VCaP (cell line): ENCODE measurements around the gene MPZL3.
"Not testable (repeated sequence)": the region's sequence is repeated elsewhere in the genome, so short reads cannot be mapped to it uniquely, and the experiment has no call there.

Experiments
- H3K27ac ChIP-seq: fragments of 450-650 bp; 2 replicates; pipeline ENCODE4 v1.5.1; 2017
- TF ChIP-seq, protein P1 (sequence below): fragments of 450-650 bp; conservative IDR thresholded peaks from 2 replicates; pipeline ENCODE4 v1.5.1; 2017; ENCODE audit warnings: mild to moderate bottlenecking, moderate library complexity

Gene MPZL3

GRCh38 chr11:118201966-118202365 is 50.2 kb downstream of the MPZL3 start:
- TF ChIP-seq, protein P1, sequence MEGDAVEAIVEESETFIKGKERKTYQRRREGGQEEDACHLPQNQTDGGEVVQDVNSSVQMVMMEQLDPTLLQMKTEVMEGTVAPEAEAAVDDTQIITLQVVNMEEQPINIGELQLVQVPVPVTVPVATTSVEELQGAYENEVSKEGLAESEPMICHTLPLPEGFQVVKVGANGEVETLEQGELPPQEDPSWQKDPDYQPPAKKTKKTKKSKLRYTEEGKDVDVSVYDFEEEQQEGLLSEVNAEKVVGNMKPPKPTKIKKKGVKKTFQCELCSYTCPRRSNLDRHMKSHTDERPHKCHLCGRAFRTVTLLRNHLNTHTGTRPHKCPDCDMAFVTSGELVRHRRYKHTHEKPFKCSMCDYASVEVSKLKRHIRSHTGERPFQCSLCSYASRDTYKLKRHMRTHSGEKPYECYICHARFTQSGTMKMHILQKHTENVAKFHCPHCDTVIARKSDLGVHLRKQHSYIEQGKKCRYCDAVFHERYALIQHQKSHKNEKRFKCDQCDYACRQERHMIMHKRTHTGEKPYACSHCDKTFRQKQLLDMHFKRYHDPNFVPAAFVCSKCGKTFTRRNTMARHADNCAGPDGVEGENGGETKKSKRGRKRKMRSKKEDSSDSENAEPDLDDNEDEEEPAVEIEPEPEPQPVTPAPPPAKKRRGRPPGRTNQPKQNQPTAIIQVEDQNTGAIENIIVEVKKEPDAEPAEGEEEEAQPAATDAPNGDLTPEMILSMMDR = no peak
- no peak overlapping the region for H3K27ac ChIP-seq

- TF ChIP-seq, protein P1 = no peak
- no peak overlapping the region for H3K27ac ChIP-seq
Observed at GRCh38 chr11:118200901-118201680, 51.1 kb downstream of the MPZL3 start.

- TF ChIP-seq, protein P1 = no peak
- H3K27ac ChIP-seq = no peak overlapping the region
Observed at GRCh38 chr11:118200497-118200896, 51.7 kb downstream of the MPZL3 start.

GRCh38 chr11:118199135-118199534 is 53.0 kb downstream of the MPZL3 start:
- TF ChIP-seq, protein P1 = no peak

DNA sequence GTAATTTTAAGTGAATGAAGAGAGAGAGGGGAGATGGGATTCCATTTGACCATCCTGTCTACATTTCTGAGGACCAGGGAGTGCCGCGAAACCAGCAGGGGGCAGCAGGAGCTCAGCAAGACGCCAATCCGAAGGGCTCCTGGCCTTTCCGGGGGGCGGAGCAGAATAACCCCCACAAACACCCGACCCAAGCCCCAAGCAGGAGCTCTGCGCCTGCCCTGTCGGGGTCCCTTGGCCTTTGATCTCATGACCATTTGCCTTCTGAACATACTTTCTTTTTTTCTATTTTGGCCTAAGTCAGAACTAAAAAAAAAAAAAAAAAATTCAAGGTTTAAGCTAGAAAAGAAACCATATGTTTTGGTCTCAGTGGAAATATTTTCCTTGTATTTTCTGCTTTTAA is 53.8 kb downstream of the MPZL3 start:
- TF ChIP-seq, protein P1 = peak; percentile 96
- peak overlapping the region; percentile 97; the same call in 1 of the 2 replicates for H3K27ac ChIP-seq

More at GRCh38 chr11:118199135-118199534, 53.0 kb downstream of the MPZL3 start:
- no peak overlapping the region for H3K27ac ChIP-seq

DNA sequence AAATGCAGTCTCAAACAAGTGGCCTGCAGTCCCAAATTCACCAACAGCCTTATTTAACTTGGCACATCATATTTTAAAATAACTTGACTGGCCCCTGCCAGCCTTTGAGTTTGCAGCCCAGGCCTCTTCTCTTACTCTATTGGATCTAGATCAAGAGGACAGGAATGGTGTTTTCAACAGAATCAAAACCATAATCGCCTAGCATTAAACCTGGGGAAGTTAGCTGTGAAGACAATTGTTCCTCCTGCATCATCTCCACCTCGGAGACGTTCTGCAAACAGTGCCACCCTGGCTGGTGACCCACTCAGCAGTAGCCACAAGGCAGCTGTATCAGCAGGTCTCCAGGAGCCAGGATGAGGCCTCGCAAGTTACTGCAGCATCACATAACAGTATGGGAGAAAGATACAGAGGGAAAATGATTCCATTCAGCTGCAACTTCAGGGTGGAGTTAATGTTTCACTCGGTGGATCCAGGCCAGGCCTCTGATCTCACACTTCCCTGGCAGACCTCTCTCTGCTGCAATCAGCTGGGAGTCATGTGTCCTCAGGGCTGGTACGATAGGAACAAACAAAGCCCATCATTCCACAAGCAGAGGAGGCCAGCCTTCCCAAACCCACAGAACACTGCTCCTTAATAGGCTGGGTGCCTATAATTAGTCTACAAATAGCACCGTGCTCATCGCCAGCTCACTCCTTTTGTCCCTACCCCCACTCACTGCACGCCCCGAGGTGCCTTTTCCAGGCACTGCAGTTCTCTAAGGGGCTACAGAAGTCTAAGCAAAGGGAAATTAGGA is 57.1 kb downstream of the MPZL3 start:
- TF ChIP-seq, protein P1 = no peak
- H3K27ac ChIP-seq = peak overlapping the region; percentile 97

DNA sequence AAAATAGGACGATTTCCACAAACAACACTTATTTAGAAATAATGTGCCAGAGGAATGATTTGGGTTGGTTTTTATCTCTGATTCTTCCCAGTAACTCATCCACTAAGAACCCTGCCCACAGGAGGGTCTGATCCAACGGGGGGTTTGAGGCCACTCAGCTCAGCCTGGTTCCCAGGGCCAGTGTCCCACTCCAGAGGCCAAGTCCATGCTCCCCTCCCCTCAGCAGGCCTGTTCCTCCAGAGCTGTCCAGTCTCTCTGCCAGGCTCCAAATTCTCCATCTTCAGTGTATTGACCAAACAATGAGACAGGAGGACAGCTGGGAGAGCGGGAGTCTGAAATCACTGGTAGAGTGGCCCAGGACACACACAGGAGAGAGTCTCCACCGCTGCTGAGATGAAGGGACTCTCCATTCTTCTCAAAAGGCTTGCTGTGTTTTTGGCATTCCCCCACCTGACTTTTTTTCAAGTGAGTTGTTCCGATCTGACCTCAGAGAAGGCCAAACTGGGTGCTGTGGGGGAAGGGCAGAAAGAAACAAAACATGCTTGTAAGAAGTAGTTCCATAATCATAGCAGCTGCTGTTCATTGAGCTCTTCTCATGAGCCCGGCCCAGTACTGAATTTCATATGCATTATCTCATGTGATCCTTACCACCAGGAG is 58.1 kb downstream of the MPZL3 start:
- peak overlapping the region; percentile 97 for H3K27ac ChIP-seq
- TF ChIP-seq, protein P1 = no peak

DNA sequence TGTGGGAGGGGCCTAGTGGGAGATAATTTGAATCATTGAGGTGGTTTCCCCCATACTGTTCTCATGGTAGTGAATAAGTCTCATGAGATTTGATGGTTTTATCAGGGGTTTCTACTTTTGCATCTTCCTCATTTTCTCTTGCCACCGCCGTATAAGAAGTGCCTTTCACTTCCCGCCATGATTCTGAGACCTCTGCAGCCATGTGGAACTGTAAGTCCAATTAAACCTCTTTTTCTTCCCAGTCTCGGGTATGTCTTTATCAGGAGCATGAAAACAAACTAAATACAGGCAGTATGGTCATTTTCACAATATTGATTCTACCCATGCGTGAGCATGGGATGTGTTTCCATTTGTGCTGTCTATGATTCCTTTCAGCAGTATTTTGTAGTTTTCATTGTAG is 59.3 kb downstream of the MPZL3 start:
- peak overlapping the region; percentile 97 for H3K27ac ChIP-seq

DNA sequence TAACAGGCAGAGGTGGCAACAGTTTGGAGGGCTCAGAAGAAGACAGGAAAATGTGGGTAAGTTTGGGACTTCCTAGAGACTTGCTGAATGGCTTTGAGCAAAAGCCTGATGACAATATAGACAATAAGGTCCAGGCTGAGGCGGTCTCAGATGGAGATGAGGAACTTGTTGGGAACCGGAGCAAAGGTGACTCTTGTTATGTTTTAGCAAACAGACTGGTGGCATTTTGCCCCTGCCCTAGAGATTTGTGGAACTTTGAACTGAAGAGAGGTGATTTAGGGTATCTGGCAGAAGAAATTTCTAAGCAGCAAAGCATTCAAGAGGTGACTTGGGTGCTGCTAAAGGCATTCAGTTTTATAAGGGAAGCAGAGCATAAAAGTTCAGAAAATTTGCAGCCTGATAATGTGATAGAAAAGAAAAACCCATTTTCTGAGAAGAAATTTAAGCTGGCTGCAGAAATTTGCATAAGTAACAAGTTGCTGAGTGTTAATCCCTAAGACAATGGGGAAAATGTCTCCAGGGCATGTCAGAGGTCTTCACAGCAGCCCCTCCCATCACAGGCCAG is 61.1 kb downstream of the MPZL3 start:
- H3K27ac ChIP-seq = not testable (repeated sequence)
